ENCODE data around the gene ADCYAP1R1.

The ADCYAP1R1 gene

GRCh38 chr7:31006857-31007256 lies 45.3 kb upstream of the ADCYAP1R1 start:
- H3K4me1 ChIP-seq (ENCODE audit: low read length) = no peaks in the 10 kb centered on the region
- H3K4me2 ChIP-seq (ENCODE audit: low read length) = no peak overlapping the region
- no peaks in the 10 kb centered on the region for H4K20me1 ChIP-seq (ENCODE audit: insufficient read depth, low read length)
- H3K27ac ChIP-seq (ENCODE audit: low read length) = no peak overlapping the region
- no peak overlapping the region for H3K4me3 ChIP-seq (ENCODE audit: low read length)
- TF ChIP-seq EZH2phosphoT487 (IDR thresholded peaks at IDR 0.05; ENCODE audit: low read depth) = no peak
- no peak for TF ChIP-seq CTCF (IDR thresholded peaks at IDR 0.05; ENCODE audit: low read depth, low read length)
- H3K27me3 ChIP-seq (ENCODE audit: low read depth, low read length) = peaks cover 12% of the 10 kb centered on the region
- H3K36me3 ChIP-seq (replicated peaks; ENCODE audit: low read depth, low read length) = no peaks in the 10 kb centered on the region
- H3K79me2 ChIP-seq (ENCODE audit: low read length) = no peaks in the 10 kb centered on the region
- no peak overlapping the region for H2AFZ ChIP-seq (ENCODE audit: low read depth, low read length)
- no peaks in the 10 kb centered on the region for H3K9me3 ChIP-seq (ENCODE audit: insufficient read depth, low read length)
- no peak overlapping the region for H3K9ac ChIP-seq (ENCODE audit: low read length)

- Histone ChIP-seq H3K4me3 (ENCODE audit: low read length) (no peak overlapping the region), H4K20me1 (ENCODE audit: insufficient read depth, low read length) (no peaks in the 10 kb centered on the region), H3K36me3 (replicated peaks; ENCODE audit: low read depth, low read length) (no peaks in the 10 kb centered on the region), H3K9me3 (ENCODE audit: insufficient read depth, low read length) (no peaks in the 10 kb centered on the region), H3K4me1 (ENCODE audit: low read length) (no peaks in the 10 kb centered on the region), H3K27me3 (ENCODE audit: low read depth, low read length) (peaks cover 12% of the 10 kb centered on the region), H3K79me2 (ENCODE audit: low read length) (no peaks in the 10 kb centered on the region), H2AFZ (ENCODE audit: low read depth, low read length) (no peak overlapping the region), H3K27ac (ENCODE audit: low read length) (no peak overlapping the region), H3K4me2 (ENCODE audit: low read length) (no peak overlapping the region), H3K9ac (ENCODE audit: low read length) (no peak overlapping the region)
- TF ChIP-seq EZH2phosphoT487 (IDR thresholded peaks at IDR 0.05; ENCODE audit: low read depth) = no peak
- TF ChIP-seq CTCF (IDR thresholded peaks at IDR 0.05; ENCODE audit: low read depth, low read length) = no peak
These were observed 44.5 kb upstream of the ADCYAP1R1 start for GRCh38 chr7:31007634-31008033.

GRCh38 chr7:31014826-31015225 lies 37.3 kb upstream of the ADCYAP1R1 start:
- Histone ChIP-seq H3K4me2 (ENCODE audit: low read length) (no peak overlapping the region), H3K9me3 (ENCODE audit: insufficient read depth, low read length) (no peaks in the 10 kb centered on the region), H3K27ac (ENCODE audit: low read length) (no peak overlapping the region), H4K20me1 (ENCODE audit: insufficient read depth, low read length) (no peaks in the 10 kb centered on the region), H3K27me3 (ENCODE audit: low read depth, low read length) (peaks cover 8% of the 10 kb centered on the region; the same call in 1 of the 2 replicates), H2AFZ (ENCODE audit: low read depth, low read length) (no peak overlapping the region), H3K79me2 (ENCODE audit: low read length) (no peaks in the 10 kb centered on the region), H3K4me1 (ENCODE audit: low read length) (no peaks in the 10 kb centered on the region), H3K36me3 (replicated peaks; ENCODE audit: low read depth, low read length) (no peaks in the 10 kb centered on the region), H3K4me3 (ENCODE audit: low read length) (no peak overlapping the region), H3K9ac (ENCODE audit: low read length) (no peak overlapping the region)
- TF ChIP-seq CTCF (IDR thresholded peaks at IDR 0.05; ENCODE audit: low read depth, low read length) (no peak), EZH2phosphoT487 (IDR thresholded peaks at IDR 0.05; ENCODE audit: low read depth) (no peak)

GRCh38 chr7:31017032-31017675 lies 35.0 kb upstream of the ADCYAP1R1 start:
- H3K4me3 ChIP-seq (ENCODE audit: low read length) = no peak overlapping the region
- no peaks in the 10 kb centered on the region for H4K20me1 ChIP-seq (ENCODE audit: insufficient read depth, low read length)
- H3K79me2 ChIP-seq (ENCODE audit: low read length) = no peaks in the 10 kb centered on the region
- no peaks in the 10 kb centered on the region for H3K4me1 ChIP-seq (ENCODE audit: low read length)
- TF ChIP-seq EZH2phosphoT487 (IDR thresholded peaks at IDR 0.05; ENCODE audit: low read depth) (no peak), CTCF (IDR thresholded peaks at IDR 0.05; ENCODE audit: low read depth, low read length) (no peak)
- no peak overlapping the region for H2AFZ ChIP-seq (ENCODE audit: low read depth, low read length)
- no peak overlapping the region for H3K27ac ChIP-seq (ENCODE audit: low read length)
- H3K4me2 ChIP-seq (ENCODE audit: low read length) = no peak overlapping the region
- no peaks in the 10 kb centered on the region for H3K9me3 ChIP-seq (ENCODE audit: insufficient read depth, low read length)
- H3K36me3 ChIP-seq (replicated peaks; ENCODE audit: low read depth, low read length) = no peaks in the 10 kb centered on the region
- no peak overlapping the region for H3K9ac ChIP-seq (ENCODE audit: low read length)
- no peaks in the 10 kb centered on the region for H3K27me3 ChIP-seq (ENCODE audit: low read depth, low read length)

Measured in OCI-LY3 (cell line).